Natural killer cell (primary cell): Measurements from ENCODE around the gene ZNF618. TPM values are rescaled to one million over a fixed set of nuclear protein-coding genes. Genes with fewer than 3 reads are reported as not detected.

ENCODE experiments used
- ATAC-seq, 3 donors: fragments of 150-1000 bp in 2 of 3; fragments of 200-7000 bp in 1 of 3; cut with Tn5 transposase; 1 replicate in 1 of 3; 2 replicates in 2 of 3; pipeline ENCODE4 v1.10.0; 2021; ENCODE audit warnings: mild to moderate bottlenecking in 2 of 3, moderate library complexity in 2 of 3
- DNase-seq, 2 donors: peaks; one replicate each; pipeline versions ENCODE4 v3.0.0 to v3.0.0-alpha.2; 2013 to 2021; ENCODE audit warnings: mixed read lengths in 1 of 2
- H3K27ac ChIP-seq: one replicate; pipeline ENCODE4 v1.5.1; 2013; ENCODE audit warnings: mild to moderate bottlenecking, low read length
- H3K27me3 ChIP-seq: one replicate; pipeline ENCODE4 v1.6.1; 2013; ENCODE audit warnings: low read length; ENCODE audit not compliant: control insufficient read depth, insufficient read depth
- H3K36me3 ChIP-seq: one replicate; pipeline ENCODE4 v1.6.1; 2013; ENCODE audit warnings: low read length; ENCODE audit not compliant: control insufficient read depth, insufficient read depth
- H3K4me1 ChIP-seq: one replicate; pipeline ENCODE4 v1.6.1; 2013; ENCODE audit warnings: low read length; ENCODE audit not compliant: control insufficient read depth, insufficient read depth
- H3K4me3 ChIP-seq: one replicate; pipeline ENCODE4 v1.5.1; 2013; ENCODE audit warnings: low read length
- H3K9me3 ChIP-seq: one replicate; pipeline ENCODE4 v1.6.1; 2013; ENCODE audit warnings: low read length; ENCODE audit not compliant: control insufficient read depth, insufficient read depth
- H3K27ac Mint-ChIP-seq, 2 donors: one replicate each; pipeline ENCODE4 v1.8.0; 2022; ENCODE audit warnings: mild to moderate bottlenecking in 2 of 2, mixed read lengths in 2 of 2, moderate library complexity in 1 of 2
- H3K27me3 Mint-ChIP-seq, 2 donors: one replicate each; pipeline ENCODE4 v1.8.0; 2022; ENCODE audit warnings: low read depth in 2 of 2, mixed read lengths in 2 of 2
- H3K36me3 Mint-ChIP-seq: one replicate; pipeline ENCODE4 v1.8.0; 2022; ENCODE audit warnings: mixed read lengths
- H3K4me1 Mint-ChIP-seq, 2 donors: one replicate each; pipeline ENCODE4 v1.8.0; 2022; ENCODE audit warnings: mixed read lengths in 2 of 2
- H3K4me3 Mint-ChIP-seq: one replicate; pipeline ENCODE4 v1.8.0; 2022; ENCODE audit warnings: mild to moderate bottlenecking, moderate library complexity, mixed read lengths
- H3K9me3 Mint-ChIP-seq, 2 donors: one replicate each; pipeline ENCODE4 v1.8.0; 2022; ENCODE audit warnings: mixed read lengths in 2 of 2
- WGBS: methylation state at CpG from one replicate; pipeline ENCODE4 v1.1.7; 2013; ENCODE audit warnings: missing lambda C conversion rate; ENCODE audit not compliant: insufficient coverage; 5-methylcytosine and 5-hydroxymethylcytosine counted together
- intact Hi-C: fragments of 100-400 bp; cut with micrococcal nuclease; formaldehyde crosslinking; loops from one replicate; pipeline ENCODE4 v1.14.2; 2022
- total RNA-seq, 4 donors: library from RNA; stranded (reverse); fragments of 120-200 nt in 1 of 4; gene quantifications; one replicate each; pipeline versions ENCODE4 v1.2.3 to v1.2.4, GENCODE V29; 2013 to 2022
- TF ChIP-seq, protein P1 (sequence below): fragments of 200-600 bp; IDR thresholded peaks from one replicate; pipeline ENCODE4 v1.8.0; 2022; ENCODE audit warnings: antibody characterized with exemption

The ZNF618 gene
- total RNA-seq, 3 donors from 2014 or later (not counting 1 experiment from before 2014, with no cell fraction given) = 9.2 to 10.7 (median 10.0) TPM

DNA sequence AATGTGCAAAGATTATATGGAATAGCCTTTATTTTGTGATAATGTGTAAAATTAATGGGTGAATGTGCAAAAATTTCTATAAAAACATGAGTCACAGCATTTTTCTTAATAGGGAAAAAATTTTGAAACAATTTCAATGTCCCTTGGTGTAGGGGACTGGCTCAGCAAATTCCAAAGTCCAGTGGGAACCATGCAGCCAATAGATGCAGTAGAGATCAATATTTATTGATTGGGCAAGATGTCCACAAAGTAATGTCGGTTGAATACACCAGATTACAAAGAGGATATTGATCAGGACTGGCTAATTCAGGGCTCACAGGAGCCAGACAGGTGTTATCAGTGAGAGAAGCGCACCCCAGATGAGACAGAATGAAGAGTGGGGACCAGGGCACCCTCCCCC lies 139.5 kb downstream of the ZNF618 start:
- no peaks in the 10 kb centered on the region for H3K4me1 Mint-ChIP-seq
- H3K27ac Mint-ChIP-seq = no peak overlapping the region
- Histone ChIP-seq H3K27me3 (no peaks in the 10 kb centered on the region), H3K4me1 (no peaks in the 10 kb centered on the region), H3K9me3 (no peaks in the 10 kb centered on the region), H3K4me3 (no peak overlapping the region), H3K36me3 (no peaks in the 10 kb centered on the region), H3K27ac (no peak overlapping the region)
- intact Hi-C loops = no loop called here
- H3K9me3 Mint-ChIP-seq = no peaks in the 10 kb centered on the region
- WGBS = 93% methylated on average over 2 of the region's 2 CpGs
- TF ChIP-seq, protein P1, sequence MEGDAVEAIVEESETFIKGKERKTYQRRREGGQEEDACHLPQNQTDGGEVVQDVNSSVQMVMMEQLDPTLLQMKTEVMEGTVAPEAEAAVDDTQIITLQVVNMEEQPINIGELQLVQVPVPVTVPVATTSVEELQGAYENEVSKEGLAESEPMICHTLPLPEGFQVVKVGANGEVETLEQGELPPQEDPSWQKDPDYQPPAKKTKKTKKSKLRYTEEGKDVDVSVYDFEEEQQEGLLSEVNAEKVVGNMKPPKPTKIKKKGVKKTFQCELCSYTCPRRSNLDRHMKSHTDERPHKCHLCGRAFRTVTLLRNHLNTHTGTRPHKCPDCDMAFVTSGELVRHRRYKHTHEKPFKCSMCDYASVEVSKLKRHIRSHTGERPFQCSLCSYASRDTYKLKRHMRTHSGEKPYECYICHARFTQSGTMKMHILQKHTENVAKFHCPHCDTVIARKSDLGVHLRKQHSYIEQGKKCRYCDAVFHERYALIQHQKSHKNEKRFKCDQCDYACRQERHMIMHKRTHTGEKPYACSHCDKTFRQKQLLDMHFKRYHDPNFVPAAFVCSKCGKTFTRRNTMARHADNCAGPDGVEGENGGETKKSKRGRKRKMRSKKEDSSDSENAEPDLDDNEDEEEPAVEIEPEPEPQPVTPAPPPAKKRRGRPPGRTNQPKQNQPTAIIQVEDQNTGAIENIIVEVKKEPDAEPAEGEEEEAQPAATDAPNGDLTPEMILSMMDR = no peak
- no peaks in the 10 kb centered on the region for H3K36me3 Mint-ChIP-seq
- DNase-seq (no peak), ATAC-seq (no peak)
- H3K27me3 Mint-ChIP-seq = no peaks in the 10 kb centered on the region
- no peak overlapping the region for H3K4me3 Mint-ChIP-seq

- H3K27ac Mint-ChIP-seq = no peak overlapping the region
- no peak overlapping the region for H3K4me3 ChIP-seq
- ATAC-seq = no peak
Observed at GRCh38 chr9:114016101-114016500, 140.0 kb downstream of the ZNF618 start.

GRCh38 chr9:114016629-114017423 lies 140.7 kb downstream of the ZNF618 start:
- Mint-ChIP-seq H3K27me3 (no peaks in the 10 kb centered on the region), H3K4me3 (no peak overlapping the region), H3K36me3 (no peaks in the 10 kb centered on the region), H3K4me1 (no peaks in the 10 kb centered on the region), H3K9me3 (no peaks in the 10 kb centered on the region), H3K27ac (no peak overlapping the region)
- H3K27me3 ChIP-seq = no peaks in the 10 kb centered on the region
- no peak overlapping the region for H3K4me3 ChIP-seq
- TF ChIP-seq, protein P1 = no peak
- DNase-seq (peak in 1 of 2 donors; percentile 8), ATAC-seq (no peak)
- no peaks in the 10 kb centered on the region for H3K9me3 ChIP-seq
- H3K4me1 ChIP-seq = no peaks in the 10 kb centered on the region
- intact Hi-C loops = no loop called here
- H3K36me3 ChIP-seq = no peaks in the 10 kb centered on the region
- WGBS = 92% methylated on average over 14 of the region's 14 CpGs
- no peak overlapping the region for H3K27ac ChIP-seq

More at GRCh38 chr9:114016101-114016500, 140.0 kb downstream of the ZNF618 start:
- H3K9me3 Mint-ChIP-seq = no peaks in the 10 kb centered on the region
- H3K4me3 Mint-ChIP-seq = no peak overlapping the region
- 91% methylated on average over 6 of the region's 6 CpGs for WGBS
- no peaks in the 10 kb centered on the region for H3K27me3 Mint-ChIP-seq
- peak in 1 of 2 donors; percentile 8 for DNase-seq
- intact Hi-C loops = no loop called here
- Histone ChIP-seq H3K9me3 (no peaks in the 10 kb centered on the region), H3K4me1 (no peaks in the 10 kb centered on the region), H3K27ac (no peak overlapping the region), H3K36me3 (no peaks in the 10 kb centered on the region), H3K27me3 (no peaks in the 10 kb centered on the region)
- no peaks in the 10 kb centered on the region for H3K4me1 Mint-ChIP-seq
- H3K36me3 Mint-ChIP-seq = no peaks in the 10 kb centered on the region
- TF ChIP-seq, protein P1 = no peak
